Activated CD4-positive, alpha-beta memory T cell treated with anti-CD3 and anti-CD28 coated beads, Interleukin-2, amount 10 ng/mL, durations not matched to agents 7 days and 5 days (primary cell): Measurements from ENCODE around the gene GJD2. TPM values are rescaled to one million over a fixed set of nuclear protein-coding genes. Genes with fewer than 3 reads are reported as not detected.

ENCODE experiments used
- CTCF ChIA-PET: fragments of 350-600 bp; sonication (Branson Sonifier 250); formaldehyde crosslinking; loops from one replicate; lab custom pipeline; 2021; ENCODE audit warnings: antibody characterized with exemption, inconsistent platforms; lab: Charles Lee
- POLR2A ChIA-PET: fragments of 350-600 bp; sonication (Branson Sonifier 250); formaldehyde crosslinking; loops from one replicate; lab custom pipeline; 2021; ENCODE audit warnings: antibody characterized with exemption; lab: Charles Lee
- DNase-seq: peaks from one replicate; pipeline ENCODE4 v3.0.0-alpha.2; 2020
- H3K27ac Mint-ChIP-seq: one replicate; pipeline ENCODE4 v1.8.0; 2021; ENCODE audit warnings: mild to moderate bottlenecking, mixed read lengths
- H3K27me3 Mint-ChIP-seq: one replicate; pipeline ENCODE4 v1.8.0; 2021; ENCODE audit warnings: mixed read lengths
- H3K36me3 Mint-ChIP-seq: one replicate; pipeline ENCODE4 v1.8.0; 2021; ENCODE audit warnings: low read depth, mixed read lengths
- H3K4me1 Mint-ChIP-seq: one replicate; pipeline ENCODE4 v1.8.0; 2021; ENCODE audit warnings: mixed read lengths
- H3K4me3 Mint-ChIP-seq: one replicate; pipeline ENCODE4 v1.8.0; 2021; ENCODE audit warnings: mild to moderate bottlenecking, mixed read lengths
- H3K9me3 Mint-ChIP-seq: one replicate; pipeline ENCODE4 v1.8.0; 2021; ENCODE audit warnings: mixed read lengths
- total RNA-seq, 2 experiments: library from RNA; stranded (reverse); gene quantifications; one replicate each; pipeline ENCODE4 v1.2.3, GENCODE V29; 2021

GJD2 gene
- total RNA-seq, 2 experiments from 2014 or later: not detected

GRCh38 chr15:34714476-34715121, 40.2 kb downstream of the GJD2 start:
- CTCF ChIA-PET: no interaction called here
- no peak overlapping the region for H3K4me3 Mint-ChIP-seq
- no peaks in the 10 kb centered on the region for H3K4me1 Mint-ChIP-seq
- H3K27me3 Mint-ChIP-seq: peaks cover 43% of the 10 kb centered on the region
- no peak for DNase-seq
- H3K9me3 Mint-ChIP-seq: no peaks in the 10 kb centered on the region
- POLR2A ChIA-PET: no interaction called here
- H3K36me3 Mint-ChIP-seq: no peaks in the 10 kb centered on the region
- no peak overlapping the region for H3K27ac Mint-ChIP-seq

GRCh38 chr15:34713635-34714034, 41.2 kb downstream of the GJD2 start:
- peaks cover 43% of the 10 kb centered on the region for H3K27me3 Mint-ChIP-seq
- no peaks in the 10 kb centered on the region for H3K4me1 Mint-ChIP-seq
- ChIA-PET POLR2A (no interaction called here), CTCF (no interaction called here)
- no peaks in the 10 kb centered on the region for H3K36me3 Mint-ChIP-seq
- H3K9me3 Mint-ChIP-seq: no peaks in the 10 kb centered on the region
- DNase-seq: no peak
- no peak overlapping the region for H3K4me3 Mint-ChIP-seq
- no peak overlapping the region for H3K27ac Mint-ChIP-seq

- H3K9me3 Mint-ChIP-seq: no peaks in the 10 kb centered on the region
- H3K27me3 Mint-ChIP-seq: peaks cover 48% of the 10 kb centered on the region
- no peak overlapping the region for H3K27ac Mint-ChIP-seq
- DNase-seq: no peak
- H3K36me3 Mint-ChIP-seq: no peaks in the 10 kb centered on the region
- peaks cover 5% of the 10 kb centered on the region for H3K4me1 Mint-ChIP-seq
- POLR2A ChIA-PET: no interaction called here
- H3K4me3 Mint-ChIP-seq: no peak overlapping the region
- CTCF ChIA-PET: no interaction called here
Measured at GRCh38 chr15:34709866-34710265, 44.9 kb downstream of the GJD2 start.

- Mint-ChIP-seq H3K4me1 (peaks cover 5% of the 10 kb centered on the region), H3K27ac (no peak overlapping the region), H3K4me3 (no peak overlapping the region), H3K36me3 (no peaks in the 10 kb centered on the region), H3K27me3 (peaks cover 56% of the 10 kb centered on the region), H3K9me3 (no peaks in the 10 kb centered on the region)
- ChIA-PET POLR2A (no interaction called here), CTCF (interaction anchor here (1.1 kb wide), 1 partner anchor 9 kb away, joined by 3 read pairs; no protein-coding TSS in a partner anchor)
- no peak for DNase-seq
Measured at GRCh38 chr15:34708422-34708821, 46.4 kb downstream of the GJD2 start.

GRCh38 chr15:34701536-34701935, 53.3 kb downstream of the GJD2 start:
- Mint-ChIP-seq H3K27me3 (peaks cover 40% of the 10 kb centered on the region), H3K4me1 (no peaks in the 10 kb centered on the region), H3K36me3 (no peaks in the 10 kb centered on the region), H3K27ac (no peak overlapping the region), H3K9me3 (no peaks in the 10 kb centered on the region), H3K4me3 (no peak overlapping the region)
- no peak for DNase-seq
- CTCF ChIA-PET: no interaction called here
- POLR2A ChIA-PET: no interaction called here

Other genes with a start within 250 kb of the GJD2 start
- 100 to 1,000 TPM; 252 to 258 TPM for gene GOLGA8B, start 171.3 kb downstream of the GJD2 start, total RNA-seq
- not detected for gene ACTC1, start 40.6 kb upstream of the GJD2 start, total RNA-seq
- gene AQR, start 214.7 kb upstream of the GJD2 start, total RNA-seq: 10 to 100 TPM; 30.3 to 31.9 TPM
- 10 to 100 TPM; 36.2 to 40.8 TPM for gene ZNF770, start 233.3 kb upstream of the GJD2 start, total RNA-seq